Epithelial cell of prostate (primary cell): Measurements from ENCODE around the gene R3HDM2.
A peak's percentile ranks its signal among the peaks of the same experiment; 100 is the strongest.

Experiments
- DNase-seq: peaks from one replicate; pipeline ENCODE4 v3.0.0-alpha.2; 2011; ENCODE audit warnings: low read depth, low spot score
- H3K27ac ChIP-seq: fragments of 450-650 bp; 2 replicates; pipeline ENCODE4 v1.5.1; 2017; ENCODE audit warnings: mild to moderate bottlenecking

Gene R3HDM2

GRCh38 chr12:57250541-57250940, 180.3 kb downstream of the R3HDM2 start:
- no peak for DNase-seq
- H3K27ac ChIP-seq, result no peak overlapping the region

GRCh38 chr12:57248934-57249742, 181.7 kb downstream of the R3HDM2 start:
- H3K27ac ChIP-seq, result no peak overlapping the region

GRCh38 chr12:57247041-57247440, 183.8 kb downstream of the R3HDM2 start:
- no peak overlapping the region for H3K27ac ChIP-seq
- no peak for DNase-seq

More at GRCh38 chr12:57248934-57249742, 181.7 kb downstream of the R3HDM2 start:
- no peak for DNase-seq

- H3K27ac ChIP-seq, result no peak overlapping the region
- no peak for DNase-seq
Observed at GRCh38 chr12:57244312-57244696, 186.5 kb downstream of the R3HDM2 start.

GRCh38 chr12:57243521-57244311, 187.1 kb downstream of the R3HDM2 start:
- DNase-seq, result no peak
- H3K27ac ChIP-seq, result no peak overlapping the region

GRCh38 chr12:57242691-57243454, 188.0 kb downstream of the R3HDM2 start:
- H3K27ac ChIP-seq, result no peak overlapping the region
- DNase-seq, result no peak

GRCh38 chr12:57242329-57242690, 188.5 kb downstream of the R3HDM2 start:
- no peak for DNase-seq
- H3K27ac ChIP-seq, result no peak overlapping the region

GRCh38 chr12:57241402-57242310, 189.2 kb downstream of the R3HDM2 start:
- no peak for DNase-seq
- no peak overlapping the region for H3K27ac ChIP-seq

- no peak for DNase-seq
- H3K27ac ChIP-seq, result peak overlapping the region; percentile 79
Observed at GRCh38 chr12:57240926-57241401, 189.9 kb downstream of the R3HDM2 start.

GRCh38 chr12:57240066-57240921, 190.5 kb downstream of the R3HDM2 start:
- H3K27ac ChIP-seq, result peak overlapping the region; percentile 79
- DNase-seq, result no peak

GRCh38 chr12:57239587-57240065, 191.2 kb downstream of the R3HDM2 start:
- peak overlapping the region; percentile 79 for H3K27ac ChIP-seq
- no peak for DNase-seq

- no peak for DNase-seq
- peak overlapping the region; percentile 79 for H3K27ac ChIP-seq
Observed at GRCh38 chr12:57238854-57239554, 191.8 kb downstream of the R3HDM2 start.

- no peak for DNase-seq
- no peak overlapping the region for H3K27ac ChIP-seq
Observed at GRCh38 chr12:57237932-57238853, 192.7 kb downstream of the R3HDM2 start.

GRCh38 chr12:57237596-57237931, 193.3 kb downstream of the R3HDM2 start:
- no peak overlapping the region for H3K27ac ChIP-seq
- no peak for DNase-seq

GRCh38 chr12:57236925-57237595, 193.8 kb downstream of the R3HDM2 start:
- DNase-seq, result no peak
- no peak overlapping the region for H3K27ac ChIP-seq

- DNase-seq, result no peak
- H3K27ac ChIP-seq, result no peak overlapping the region
Observed at GRCh38 chr12:57236201-57236924, 194.5 kb downstream of the R3HDM2 start.
